ENCODE measurements around the gene ISM2. TPM values are rescaled to one million over a fixed set of nuclear protein-coding genes. Genes with fewer than 3 reads are reported as not detected.

Gene ISM2
- total RNA-seq, 5 donors from 2014 or later (not counting 1 experiment from before 2014, with no cell fraction given): not detected

GRCh38 chr14:77488558-77488957 lies 10.1 kb downstream of the ISM2 start:
- DNase-seq: no peak
- H3K9me3 ChIP-seq: no peaks in the 10 kb centered on the region
- CTCF ChIA-PET: no interaction called here
- H3K4me3 ChIP-seq (ENCODE audit: control insufficient read depth in 1 of 2, extremely low read depth in 1 of 2, low read length in 1 of 2): no peak overlapping the region
- H3K27me3 Mint-ChIP-seq: no peaks in the 10 kb centered on the region
- POLR2A ChIA-PET: interaction anchor here in 1 of 2 donors (0.6 kb wide), 1 partner anchor 116 kb away, joined by 9 read pairs; no protein-coding TSS in a partner anchor
- no peak for ATAC-seq (replicated peaks in 1 of 4)
- H3K27me3 ChIP-seq (replicated peaks in 1 of 2; ENCODE audit: control insufficient read depth in 2 of 2, extremely low read depth in 1 of 2, insufficient read depth in 2 of 2, low read length in 1 of 2): peaks cover 0 to 2% of the 10 kb centered on the region in 2 experiments
- no peaks in the 10 kb centered on the region for H3K36me3 Mint-ChIP-seq
- H3K4me3 Mint-ChIP-seq: no peak overlapping the region
- 67% methylated on average over 3 of the region's 7 CpGs for WGBS (ENCODE audit: insufficient coverage)
- H3K36me3 ChIP-seq (ENCODE audit: control insufficient read depth in 2 of 2, extremely low read depth in 1 of 2, insufficient read depth in 1 of 2, low read length in 1 of 2): no peaks in the 10 kb centered on the region
- no peaks in the 10 kb centered on the region for H3K9me3 Mint-ChIP-seq
- H3K27ac ChIP-seq (ENCODE audit: low read length): no peak overlapping the region
- no peak overlapping the region for H3K27ac Mint-ChIP-seq
- no peaks in the 10 kb centered on the region for H3K4me1 ChIP-seq (ENCODE audit: control insufficient read depth in 1 of 2, extremely low read depth in 1 of 2, insufficient read depth in 2 of 2, low read length in 2 of 2)
- no peaks in the 10 kb centered on the region for H3K4me1 Mint-ChIP-seq

GRCh38 chr14:77485901-77486678 lies 12.5 kb downstream of the ISM2 start:
- Mint-ChIP-seq H3K4me1 (no peaks in the 10 kb centered on the region), H3K27me3 (no peaks in the 10 kb centered on the region), H3K36me3 (no peaks in the 10 kb centered on the region), H3K4me3 (no peak overlapping the region), H3K9me3 (no peaks in the 10 kb centered on the region), H3K27ac (no peak overlapping the region)
- ATAC-seq (replicated peaks in 1 of 4) (no peak), DNase-seq (no peak)
- H3K9me3 ChIP-seq: no peaks in the 10 kb centered on the region
- H3K27ac ChIP-seq (ENCODE audit: low read length): no peak overlapping the region
- ChIA-PET POLR2A (no interaction called here), CTCF (no interaction called here)
- no peak overlapping the region for H3K4me3 ChIP-seq (ENCODE audit: control insufficient read depth in 1 of 2, extremely low read depth in 1 of 2, low read length in 1 of 2)
- no peaks in the 10 kb centered on the region for H3K4me1 ChIP-seq (ENCODE audit: control insufficient read depth in 1 of 2, extremely low read depth in 1 of 2, insufficient read depth in 2 of 2, low read length in 2 of 2)
- H3K36me3 ChIP-seq (ENCODE audit: control insufficient read depth in 2 of 2, extremely low read depth in 1 of 2, insufficient read depth in 1 of 2, low read length in 1 of 2): no peaks in the 10 kb centered on the region
- peaks cover 0 to 2% of the 10 kb centered on the region in 2 experiments for H3K27me3 ChIP-seq (replicated peaks in 1 of 2; ENCODE audit: control insufficient read depth in 2 of 2, extremely low read depth in 1 of 2, insufficient read depth in 2 of 2, low read length in 1 of 2)
- WGBS (ENCODE audit: insufficient coverage): 79% methylated on average over 5 of the region's 7 CpGs

GRCh38 chr14:77485256-77485655 lies 13.4 kb downstream of the ISM2 start:
- Histone ChIP-seq H3K4me1 (ENCODE audit: control insufficient read depth in 1 of 2, extremely low read depth in 1 of 2, insufficient read depth in 2 of 2, low read length in 2 of 2) (no peaks in the 10 kb centered on the region), H3K27ac (ENCODE audit: low read length) (no peak overlapping the region), H3K36me3 (ENCODE audit: control insufficient read depth in 2 of 2, extremely low read depth in 1 of 2, insufficient read depth in 1 of 2, low read length in 1 of 2) (no peaks in the 10 kb centered on the region), H3K4me3 (ENCODE audit: control insufficient read depth in 1 of 2, extremely low read depth in 1 of 2, low read length in 1 of 2) (no peak overlapping the region), H3K9me3 (no peaks in the 10 kb centered on the region), H3K27me3 (replicated peaks in 1 of 2; ENCODE audit: control insufficient read depth in 2 of 2, extremely low read depth in 1 of 2, insufficient read depth in 2 of 2, low read length in 1 of 2) (peaks cover 0 to 2% of the 10 kb centered on the region in 2 experiments)
- H3K27ac Mint-ChIP-seq: no peak overlapping the region
- no peaks in the 10 kb centered on the region for H3K4me1 Mint-ChIP-seq
- no peak for ATAC-seq (replicated peaks in 1 of 4)
- POLR2A ChIA-PET: no interaction called here
- H3K9me3 Mint-ChIP-seq: no peaks in the 10 kb centered on the region
- CTCF ChIA-PET: no interaction called here
- no peaks in the 10 kb centered on the region for H3K27me3 Mint-ChIP-seq
- no peak overlapping the region for H3K4me3 Mint-ChIP-seq
- 93% methylated on average over 3 of the region's 3 CpGs for WGBS (ENCODE audit: insufficient coverage)
- DNase-seq: no peak
- H3K36me3 Mint-ChIP-seq: no peaks in the 10 kb centered on the region

- Histone ChIP-seq H3K27ac (ENCODE audit: low read length) (no peak overlapping the region), H3K9me3 (no peaks in the 10 kb centered on the region), H3K27me3 (replicated peaks in 1 of 2; ENCODE audit: control insufficient read depth in 2 of 2, extremely low read depth in 1 of 2, insufficient read depth in 2 of 2, low read length in 1 of 2) (peaks cover 0 to 7% of the 10 kb centered on the region in 2 experiments), H3K4me1 (ENCODE audit: control insufficient read depth in 1 of 2, extremely low read depth in 1 of 2, insufficient read depth in 2 of 2, low read length in 2 of 2) (no peaks in the 10 kb centered on the region), H3K36me3 (ENCODE audit: control insufficient read depth in 2 of 2, extremely low read depth in 1 of 2, insufficient read depth in 1 of 2, low read length in 1 of 2) (no peaks in the 10 kb centered on the region), H3K4me3 (ENCODE audit: control insufficient read depth in 1 of 2, extremely low read depth in 1 of 2, low read length in 1 of 2) (no peak overlapping the region)
- WGBS (ENCODE audit: insufficient coverage): 85% methylated on average over 7 of the region's 8 CpGs
- H3K36me3 Mint-ChIP-seq: no peaks in the 10 kb centered on the region
- ChIA-PET CTCF (no interaction called here), POLR2A (no interaction called here)
- no peaks in the 10 kb centered on the region for H3K9me3 Mint-ChIP-seq
- no peaks in the 10 kb centered on the region for H3K27me3 Mint-ChIP-seq
- H3K4me3 Mint-ChIP-seq: no peak overlapping the region
- no peak for ATAC-seq (replicated peaks in 1 of 4)
- H3K4me1 Mint-ChIP-seq: no peaks in the 10 kb centered on the region
- no peak overlapping the region for H3K27ac Mint-ChIP-seq
- no peak for DNase-seq
Measured at GRCh38 chr14:77482422-77482821, 16.2 kb downstream of the ISM2 start.

GRCh38 chr14:77478796-77479195 lies 19.8 kb downstream of the ISM2 start:
- Mint-ChIP-seq H3K9me3 (no peaks in the 10 kb centered on the region), H3K27ac (no peak overlapping the region), H3K27me3 (no peaks in the 10 kb centered on the region), H3K4me3 (no peak overlapping the region), H3K4me1 (no peaks in the 10 kb centered on the region), H3K36me3 (no peaks in the 10 kb centered on the region)
- CTCF ChIA-PET: no interaction called here
- no peak for DNase-seq
- Histone ChIP-seq H3K4me1 (ENCODE audit: control insufficient read depth in 1 of 2, extremely low read depth in 1 of 2, insufficient read depth in 2 of 2, low read length in 2 of 2) (no peaks in the 10 kb centered on the region), H3K36me3 (ENCODE audit: control insufficient read depth in 2 of 2, extremely low read depth in 1 of 2, insufficient read depth in 1 of 2, low read length in 1 of 2) (no peaks in the 10 kb centered on the region), H3K27me3 (replicated peaks in 1 of 2; ENCODE audit: control insufficient read depth in 2 of 2, extremely low read depth in 1 of 2, insufficient read depth in 2 of 2, low read length in 1 of 2) (peaks cover 0 to 10% of the 10 kb centered on the region in 2 experiments), H3K9me3 (no peaks in the 10 kb centered on the region), H3K27ac (ENCODE audit: low read length) (no peak overlapping the region), H3K4me3 (ENCODE audit: control insufficient read depth in 1 of 2, extremely low read depth in 1 of 2, low read length in 1 of 2) (no peak overlapping the region)
- WGBS (ENCODE audit: insufficient coverage): no CpG with 5 or more reads among the region's 1 CpG
- ATAC-seq (replicated peaks in 1 of 4): no peak
- POLR2A ChIA-PET: no interaction called here

GRCh38 chr14:77478029-77478428 lies 20.6 kb downstream of the ISM2 start:
- Mint-ChIP-seq H3K27ac (no peak overlapping the region), H3K36me3 (no peaks in the 10 kb centered on the region), H3K27me3 (no peaks in the 10 kb centered on the region), H3K4me1 (no peaks in the 10 kb centered on the region), H3K4me3 (no peak overlapping the region), H3K9me3 (no peaks in the 10 kb centered on the region)
- 100% methylated on average over 1 of the region's 5 CpGs for WGBS (ENCODE audit: insufficient coverage)
- CTCF ChIA-PET: no interaction called here
- ATAC-seq (replicated peaks in 1 of 4) (no peak), DNase-seq (no peak)
- POLR2A ChIA-PET: interaction anchor here in 1 of 2 donors (0.6 kb wide), 2 partner anchors 102 to 1538 kb away, joined by 3 read pairs; no protein-coding TSS in a partner anchor
- Histone ChIP-seq H3K36me3 (ENCODE audit: control insufficient read depth in 2 of 2, extremely low read depth in 1 of 2, insufficient read depth in 1 of 2, low read length in 1 of 2) (no peaks in the 10 kb centered on the region), H3K27ac (ENCODE audit: low read length) (no peak overlapping the region), H3K4me1 (ENCODE audit: control insufficient read depth in 1 of 2, extremely low read depth in 1 of 2, insufficient read depth in 2 of 2, low read length in 2 of 2) (no peaks in the 10 kb centered on the region), H3K27me3 (replicated peaks in 1 of 2; ENCODE audit: control insufficient read depth in 2 of 2, extremely low read depth in 1 of 2, insufficient read depth in 2 of 2, low read length in 1 of 2) (peaks cover 0 to 10% of the 10 kb centered on the region in 2 experiments), H3K4me3 (ENCODE audit: control insufficient read depth in 1 of 2, extremely low read depth in 1 of 2, low read length in 1 of 2) (no peak overlapping the region), H3K9me3 (no peaks in the 10 kb centered on the region)
